NT2/D1 (cell line): Measurements from ENCODE around the gene NRTN.

ENCODE experiments used
- DNase-seq: peaks from one replicate; pipeline ENCODE4 v3.0.0-alpha.2; 2011; ENCODE audit warnings: low read depth, low spot score
- H3K27me3 ChIP-seq: 2 replicates; pipeline ENCODE4 v1.6.0; 2011; ENCODE audit warnings: mild to moderate bottlenecking; ENCODE audit not compliant: insufficient read length, insufficient read depth
- H3K36me3 ChIP-seq: 2 replicates; pipeline ENCODE4 v1.6.1; 2011; ENCODE audit warnings: mild to moderate bottlenecking, low read length, mixed read lengths; ENCODE audit not compliant: insufficient read depth, insufficient read length
- H3K4me1 ChIP-seq: 2 replicates; pipeline ENCODE4 v1.5.1; 2011; ENCODE audit not compliant: insufficient read depth, insufficient read length
- H3K4me3 ChIP-seq: 2 replicates; pipeline ENCODE4 v1.5.1; 2011; ENCODE audit warnings: low read depth; ENCODE audit not compliant: insufficient read length
- H3K9ac ChIP-seq: 2 replicates; pipeline ENCODE4 v1.6.0; 2011; ENCODE audit warnings: low read depth; ENCODE audit not compliant: insufficient read length
- H3K9me3 ChIP-seq: 2 replicates; pipeline ENCODE4 v1.5.1; 2011; ENCODE audit warnings: mild to moderate bottlenecking, low read length; ENCODE audit not compliant: insufficient read depth
- SUZ12 ChIP-seq: IDR thresholded peaks from 2 replicates; pipeline ENCODE4 v1.6.1; 2011; ENCODE audit not compliant: insufficient read length, insufficient read depth; ENCODE audit errors: extremely low read depth
- YY1 ChIP-seq: IDR thresholded peaks from 2 replicates; pipeline ENCODE4 v1.6.1; 2011; ENCODE audit not compliant: insufficient read length, insufficient read depth
- ZNF274 ChIP-seq: IDR thresholded peaks from 2 replicates; pipeline ENCODE4 v1.6.1; 2011; ENCODE audit warnings: mild to moderate bottlenecking, low read depth, low read length

NRTN gene

GRCh38 chr19:5827342-5827890, 22.5 kb downstream of the NRTN start:
- Histone ChIP-seq H3K9ac (peak overlapping the region; percentile 72), H3K4me3 (peak overlapping the region; percentile 97), H3K36me3 (no peaks in the 10 kb centered on the region), H3K4me1 (peaks cover 22% of the 10 kb centered on the region), H3K9me3 (no peaks in the 10 kb centered on the region), H3K27me3 (no peaks in the 10 kb centered on the region)
- TF ChIP-seq YY1 (no peak), SUZ12 (no peak), ZNF274 (no peak)
- no peak for DNase-seq

GRCh38 chr19:5827891-5828660, 23.2 kb downstream of the NRTN start:
- H3K36me3 ChIP-seq = no peaks in the 10 kb centered on the region
- H3K4me1 ChIP-seq = peaks cover 22% of the 10 kb centered on the region
- peak overlapping the region; percentile 100 for H3K9ac ChIP-seq
- H3K9me3 ChIP-seq = no peaks in the 10 kb centered on the region
- H3K27me3 ChIP-seq = no peaks in the 10 kb centered on the region
- TF ChIP-seq YY1 (no peak), SUZ12 (no peak), ZNF274 (no peak)
- DNase-seq = peak; percentile 89
- peak overlapping the region; percentile 97 for H3K4me3 ChIP-seq

- peak overlapping the region; percentile 97 for H3K4me3 ChIP-seq
- TF ChIP-seq SUZ12 = no peak
- no peak for TF ChIP-seq ZNF274
- TF ChIP-seq YY1 = no peak
- no peak for DNase-seq
- no peaks in the 10 kb centered on the region for H3K27me3 ChIP-seq
- no peaks in the 10 kb centered on the region for H3K9me3 ChIP-seq
- peaks cover 18% of the 10 kb centered on the region for H3K4me1 ChIP-seq
- peak overlapping the region; percentile 100 for H3K9ac ChIP-seq
- no peaks in the 10 kb centered on the region for H3K36me3 ChIP-seq
Measured at GRCh38 chr19:5828661-5829566, 24.0 kb downstream of the NRTN start.

- DNase-seq = no peak
- H3K36me3 ChIP-seq = no peaks in the 10 kb centered on the region
- peaks cover under 1% of the 10 kb centered on the region for H3K27me3 ChIP-seq
- peak overlapping the region; percentile 61 for H3K9ac ChIP-seq
- no peak for TF ChIP-seq ZNF274
- TF ChIP-seq YY1 = no peak
- no peak for TF ChIP-seq SUZ12
- H3K4me1 ChIP-seq = peaks cover 18% of the 10 kb centered on the region
- no peaks in the 10 kb centered on the region for H3K9me3 ChIP-seq
- peak overlapping the region; percentile 97 for H3K4me3 ChIP-seq
Measured at GRCh38 chr19:5829567-5830310, 24.9 kb downstream of the NRTN start.

- DNase-seq = no peak
- H3K9me3 ChIP-seq = no peaks in the 10 kb centered on the region
- H3K36me3 ChIP-seq = no peaks in the 10 kb centered on the region
- TF ChIP-seq YY1 = no peak
- TF ChIP-seq ZNF274 = no peak
- no peak for TF ChIP-seq SUZ12
- peaks cover 16% of the 10 kb centered on the region for H3K4me1 ChIP-seq
- no peak overlapping the region for H3K4me3 ChIP-seq
- no peak overlapping the region for H3K9ac ChIP-seq
- peaks cover 6% of the 10 kb centered on the region for H3K27me3 ChIP-seq
Measured at GRCh38 chr19:5831159-5831558, 26.3 kb downstream of the NRTN start.

GRCh38 chr19:5832061-5832460, 27.2 kb downstream of the NRTN start:
- TF ChIP-seq SUZ12 (no peak), YY1 (no peak), ZNF274 (no peak)
- DNase-seq = no peak
- Histone ChIP-seq H3K27me3 (peaks cover 6% of the 10 kb centered on the region), H3K36me3 (no peaks in the 10 kb centered on the region), H3K4me3 (no peak overlapping the region), H3K9ac (no peak overlapping the region), H3K4me1 (peaks cover 9% of the 10 kb centered on the region), H3K9me3 (no peaks in the 10 kb centered on the region)
